Tibial nerve (tissue), 4 donors: Measurements from ENCODE around the gene C16orf82.

ENCODE experiments used
- CTCF ChIP-seq, 5 experiments: fragments of 200-600 bp in 3 of 5; fragments of 450-650 bp in 2 of 5; sonication (generic) in 3 of 5; IDR thresholded peaks; one replicate each; pipeline ENCODE4 v1.5.1; 2016 to 2019; ENCODE audit warnings: antibody characterized with exemption in 5 of 5, mild to moderate bottlenecking in 3 of 5, moderate library complexity in 2 of 5
- EP300 ChIP-seq, 2 donors: sonication (generic); formaldehyde crosslinking; IDR thresholded peaks; one replicate each; pipeline ENCODE4 v1.6.1; 2017; ENCODE audit warnings: antibody characterized with exemption in 2 of 2, mild to moderate bottlenecking in 1 of 2

- TF ChIP-seq CTCF (IDR thresholded peaks at IDR 0.05) (no peak), EP300 (IDR thresholded peaks at IDR 0.05) (no peak)
Observed at GRCh38 chr16:27088216-27088615, 21.5 kb downstream of the C16orf82 start.
